NCI-H2029 treated with DMSO at 0.1 percent for 48 hours (cell line): ENCODE data around the gene JAM3.
"Not testable (repeated sequence)": the region's sequence is repeated elsewhere in the genome, so short reads cannot be mapped to it uniquely, and the experiment has no call there.

Source experiments
- DNase-seq: peaks from one replicate; lab custom pipeline; 2025; lab: John Stamatoyannopoulos, UW

JAM3 gene

DNA sequence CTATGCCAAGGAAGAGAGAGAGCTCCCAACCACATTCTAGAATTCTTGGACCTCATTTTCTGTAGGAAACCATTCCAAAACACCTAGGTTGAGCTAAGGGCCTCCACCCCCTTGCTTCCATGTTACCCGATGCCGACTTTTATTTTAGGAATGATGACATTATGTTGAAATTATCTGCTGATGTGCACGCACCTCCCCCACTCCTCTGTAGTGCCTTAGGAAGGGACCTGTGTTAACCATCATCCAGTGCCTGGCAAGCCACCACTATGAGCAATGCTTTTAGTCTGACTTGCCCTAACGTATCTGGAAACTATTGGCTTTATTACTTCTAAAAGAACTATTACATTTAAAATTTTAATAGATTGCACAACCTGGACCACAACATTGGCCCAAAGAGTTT lies 112.8 kb downstream of the JAM3 start:
- no peak for DNase-seq

DNA sequence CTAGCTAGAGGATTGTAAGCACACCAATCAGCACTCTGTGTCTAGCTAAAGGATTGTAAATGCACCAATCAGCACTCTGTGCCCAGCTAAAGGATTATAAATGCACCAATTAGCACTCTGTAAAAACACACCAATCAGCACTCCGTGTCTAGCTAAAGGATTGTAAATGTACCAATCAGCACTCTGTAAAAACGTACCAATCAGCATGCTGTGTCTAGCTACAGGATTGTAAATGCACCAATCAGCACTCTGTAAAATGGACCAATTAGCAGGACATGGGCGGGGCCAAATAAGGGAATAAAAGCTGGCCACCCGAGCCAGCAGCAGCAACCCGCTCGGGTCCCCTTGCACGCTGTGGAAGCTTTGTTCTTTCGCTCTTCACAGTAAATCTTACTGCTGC lies 119.2 kb downstream of the JAM3 start:
- not testable (repeated sequence) for DNase-seq

DNA sequence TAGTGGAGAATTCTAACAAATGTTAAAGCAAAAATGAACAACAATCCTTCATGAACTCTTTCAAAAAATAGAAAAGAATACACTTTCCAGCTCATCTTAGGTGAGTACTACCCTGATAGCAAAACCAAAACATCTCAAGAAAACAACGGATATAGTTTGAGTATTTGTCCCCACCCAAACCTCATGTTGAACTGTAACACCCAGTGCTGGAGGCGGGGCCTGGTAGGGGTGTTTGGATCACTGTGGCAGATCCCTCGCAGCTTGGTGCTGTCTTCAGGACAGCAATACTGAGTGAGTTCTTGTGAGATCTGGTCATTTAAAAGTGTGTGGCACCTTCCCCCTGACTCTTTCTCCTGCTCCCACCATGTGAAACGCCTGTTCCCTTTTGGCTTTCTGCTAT lies 127.9 kb downstream of the JAM3 start:
- no peak for DNase-seq

DNA sequence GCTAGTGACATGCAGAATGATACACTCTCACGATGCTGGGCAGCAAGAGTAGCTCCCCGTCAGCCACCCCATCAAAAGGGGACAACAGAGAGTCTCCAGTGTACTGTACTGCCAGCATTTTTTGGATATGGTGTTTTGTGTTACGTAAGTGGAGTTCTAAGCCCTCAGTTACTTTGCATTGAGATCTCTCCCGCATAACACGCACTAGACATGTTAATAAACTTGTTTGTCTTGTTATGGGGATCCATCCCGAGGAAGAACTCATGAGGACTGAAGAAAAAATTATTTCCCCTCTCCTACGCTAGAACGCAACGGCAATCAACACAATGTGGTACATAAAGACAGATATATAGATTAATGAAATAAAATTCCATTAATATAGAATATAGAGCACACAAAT lies 130.7 kb downstream of the JAM3 start:
- no peak for DNase-seq

DNA sequence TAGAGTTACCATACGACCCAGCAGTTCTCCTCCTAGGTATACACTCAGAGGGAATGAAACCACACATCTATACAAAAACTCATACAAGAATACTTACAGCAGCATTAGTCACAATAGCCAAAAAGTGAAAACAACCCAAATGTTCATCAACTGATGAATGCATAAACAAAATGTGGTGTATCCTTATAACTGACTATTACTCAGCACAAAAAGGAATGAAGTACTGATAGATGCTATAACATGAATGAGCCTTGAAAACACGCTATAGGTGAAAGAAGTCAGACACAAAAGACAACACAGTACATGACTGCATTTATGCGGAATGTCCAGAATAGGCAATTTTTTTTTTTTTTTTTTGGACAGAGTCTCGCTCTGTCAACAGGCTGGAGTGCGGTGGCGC lies 131.8 kb downstream of the JAM3 start:
- no peak for DNase-seq
